KMS-11 (cell line): ENCODE measurements around the gene DNAJC15.

Source experiments
- H2AFZ ChIP-seq: fragments of 200-600 bp; sonication (generic); 2 replicates; pipeline ENCODE4 v1.6.1; 2016; ENCODE audit warnings: antibody characterized with exemption, mixed run types, low read depth
- H3K27ac ChIP-seq: fragments of 200-600 bp; sonication (generic); 2 replicates; pipeline ENCODE4 v1.6.1; 2016; ENCODE audit warnings: mild to moderate bottlenecking, mixed run types
- H3K27me3 ChIP-seq: fragments of 200-600 bp; sonication (generic); 2 replicates; pipeline ENCODE4 v1.6.1; 2017; ENCODE audit warnings: mild to moderate bottlenecking, low read depth, mixed run types, moderate library complexity; ENCODE audit not compliant: insufficient read depth
- H3K36me3 ChIP-seq: fragments of 200-600 bp; sonication (generic); 2 replicates; pipeline ENCODE4 v1.6.1; 2017; ENCODE audit warnings: mild to moderate bottlenecking, mixed run types; ENCODE audit not compliant: insufficient read depth
- H3K4me1 ChIP-seq: fragments of 200-600 bp; sonication (generic); 2 replicates; pipeline ENCODE4 v1.6.1; 2016; ENCODE audit warnings: mild to moderate bottlenecking, low read depth, mixed run types; ENCODE audit not compliant: poor library complexity, severe bottlenecking
- H3K4me2 ChIP-seq: fragments of 200-600 bp; sonication (generic); 2 replicates; pipeline ENCODE4 v1.7.0; 2016; ENCODE audit warnings: mild to moderate bottlenecking, mixed run types
- H3K4me3 ChIP-seq: fragments of 200-600 bp; sonication (generic); IDR thresholded peaks from 2 replicates; pipeline ENCODE4 v1.6.1; 2017; ENCODE audit warnings: low read depth, low read length, mixed read lengths; ENCODE audit not compliant: insufficient read depth
- H3K79me2 ChIP-seq: fragments of 200-600 bp; sonication (generic); 2 replicates; pipeline ENCODE4 v1.6.1; 2016; ENCODE audit warnings: low read depth, mixed run types; ENCODE audit not compliant: insufficient read depth
- H3K9ac ChIP-seq: fragments of 200-600 bp; sonication (generic); 2 replicates; pipeline ENCODE4 v1.6.1; 2016; ENCODE audit warnings: mild to moderate bottlenecking, mixed run types
- H4K20me1 ChIP-seq: fragments of 200-600 bp; sonication (generic); 2 replicates; pipeline ENCODE4 v1.6.1; 2016; ENCODE audit warnings: mild to moderate bottlenecking, mixed run types; ENCODE audit not compliant: insufficient read depth
- TF ChIP-seq, protein P1 (sequence below): fragments of 200-600 bp; sonication (generic); conservative IDR thresholded peaks from 2 replicates; pipeline ENCODE4 v1.6.1; 2017; ENCODE audit warnings: low read depth, mild to moderate bottlenecking, antibody characterized with exemption, low read length, moderate library complexity, mixed read lengths

The DNAJC15 gene

DNA sequence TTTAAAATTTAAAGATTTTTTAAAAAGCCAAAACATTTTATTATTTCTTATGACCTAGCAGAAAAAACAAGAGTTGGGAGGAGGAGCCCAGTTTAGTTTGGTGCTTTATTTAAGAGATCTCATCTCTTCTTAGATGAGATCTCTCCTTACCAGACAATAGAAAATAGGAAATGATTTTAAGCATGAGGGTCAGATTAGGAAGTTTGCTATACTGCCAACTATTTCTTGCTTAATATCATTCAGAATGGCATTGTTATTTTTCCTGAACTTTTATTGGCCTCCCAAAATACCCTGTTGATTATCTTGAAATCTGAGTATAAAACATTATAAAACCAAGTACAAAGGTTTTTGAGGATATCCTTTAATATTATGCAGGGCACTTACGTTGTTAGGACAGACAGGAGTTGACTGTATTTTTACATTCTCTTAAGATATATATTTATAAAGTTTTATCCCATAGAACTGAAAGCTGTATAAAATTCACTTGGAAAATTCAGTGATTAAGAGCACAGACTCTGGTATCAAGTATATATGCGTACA lies 56.1 kb downstream of the DNAJC15 start:
- Histone ChIP-seq H2AFZ (no peak overlapping the region), H3K4me2 (no peak overlapping the region), H3K79me2 (no peaks in the 10 kb centered on the region), H3K9ac (no peak overlapping the region), H4K20me1 (no peaks in the 10 kb centered on the region), H3K36me3 (no peaks in the 10 kb centered on the region), H3K27ac (no peak overlapping the region), H3K4me1 (peaks cover 21% of the 10 kb centered on the region), H3K4me3 (no peak overlapping the region), H3K27me3 (no peaks in the 10 kb centered on the region)
- TF ChIP-seq, protein P1, sequence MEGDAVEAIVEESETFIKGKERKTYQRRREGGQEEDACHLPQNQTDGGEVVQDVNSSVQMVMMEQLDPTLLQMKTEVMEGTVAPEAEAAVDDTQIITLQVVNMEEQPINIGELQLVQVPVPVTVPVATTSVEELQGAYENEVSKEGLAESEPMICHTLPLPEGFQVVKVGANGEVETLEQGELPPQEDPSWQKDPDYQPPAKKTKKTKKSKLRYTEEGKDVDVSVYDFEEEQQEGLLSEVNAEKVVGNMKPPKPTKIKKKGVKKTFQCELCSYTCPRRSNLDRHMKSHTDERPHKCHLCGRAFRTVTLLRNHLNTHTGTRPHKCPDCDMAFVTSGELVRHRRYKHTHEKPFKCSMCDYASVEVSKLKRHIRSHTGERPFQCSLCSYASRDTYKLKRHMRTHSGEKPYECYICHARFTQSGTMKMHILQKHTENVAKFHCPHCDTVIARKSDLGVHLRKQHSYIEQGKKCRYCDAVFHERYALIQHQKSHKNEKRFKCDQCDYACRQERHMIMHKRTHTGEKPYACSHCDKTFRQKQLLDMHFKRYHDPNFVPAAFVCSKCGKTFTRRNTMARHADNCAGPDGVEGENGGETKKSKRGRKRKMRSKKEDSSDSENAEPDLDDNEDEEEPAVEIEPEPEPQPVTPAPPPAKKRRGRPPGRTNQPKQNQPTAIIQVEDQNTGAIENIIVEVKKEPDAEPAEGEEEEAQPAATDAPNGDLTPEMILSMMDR = no peak

DNA sequence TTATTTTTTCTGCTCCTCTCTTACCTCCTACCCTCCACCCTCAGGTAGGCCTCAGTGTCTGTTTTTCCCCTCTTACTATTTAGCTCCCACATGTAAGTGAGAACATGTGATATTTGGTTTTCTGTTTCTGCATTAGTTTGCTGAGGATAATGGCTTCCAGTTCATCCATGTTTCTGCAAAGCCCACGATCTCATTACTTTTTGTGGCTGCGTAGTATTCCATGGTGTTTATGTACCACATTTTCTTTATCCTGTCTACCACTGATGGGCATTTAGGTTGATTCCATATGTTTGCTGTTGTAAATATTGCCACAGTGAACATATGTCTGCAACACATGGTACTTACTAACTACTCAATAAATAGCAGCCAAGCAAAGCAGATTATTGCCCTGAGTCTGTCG lies 56.8 kb downstream of the DNAJC15 start:
- Histone ChIP-seq H3K4me1 (peaks cover 14% of the 10 kb centered on the region), H4K20me1 (no peaks in the 10 kb centered on the region), H2AFZ (no peak overlapping the region), H3K4me3 (no peak overlapping the region), H3K9ac (no peak overlapping the region), H3K27ac (no peak overlapping the region), H3K4me2 (no peak overlapping the region), H3K27me3 (no peaks in the 10 kb centered on the region), H3K79me2 (no peaks in the 10 kb centered on the region), H3K36me3 (no peaks in the 10 kb centered on the region)
- TF ChIP-seq, protein P1 = no peak

DNA sequence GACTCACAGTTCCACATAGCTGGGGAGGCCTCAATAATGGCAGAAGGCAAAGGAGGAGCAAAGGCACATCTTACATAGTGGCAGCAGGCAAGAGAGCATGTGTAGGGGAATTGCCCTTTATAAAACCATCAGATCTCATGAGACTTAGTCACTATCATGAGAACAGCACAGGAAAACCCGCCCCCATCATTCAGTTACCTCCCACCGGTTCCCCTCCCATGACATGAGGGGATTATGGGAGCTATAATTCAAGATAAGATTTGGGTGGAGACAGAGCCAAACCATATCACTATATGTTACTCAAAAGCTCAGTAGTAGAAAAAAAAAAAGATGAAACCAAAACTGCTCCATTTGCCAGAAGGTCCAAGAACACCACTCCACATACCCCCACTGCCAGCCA lies 58.5 kb downstream of the DNAJC15 start:
- Histone ChIP-seq H3K4me1 (no peaks in the 10 kb centered on the region), H3K36me3 (no peaks in the 10 kb centered on the region), H4K20me1 (no peaks in the 10 kb centered on the region), H3K4me2 (no peak overlapping the region), H3K9ac (no peak overlapping the region), H2AFZ (no peak overlapping the region), H3K79me2 (no peaks in the 10 kb centered on the region), H3K27ac (no peak overlapping the region), H3K4me3 (no peak overlapping the region), H3K27me3 (no peaks in the 10 kb centered on the region)
- TF ChIP-seq, protein P1 = no peak

DNA sequence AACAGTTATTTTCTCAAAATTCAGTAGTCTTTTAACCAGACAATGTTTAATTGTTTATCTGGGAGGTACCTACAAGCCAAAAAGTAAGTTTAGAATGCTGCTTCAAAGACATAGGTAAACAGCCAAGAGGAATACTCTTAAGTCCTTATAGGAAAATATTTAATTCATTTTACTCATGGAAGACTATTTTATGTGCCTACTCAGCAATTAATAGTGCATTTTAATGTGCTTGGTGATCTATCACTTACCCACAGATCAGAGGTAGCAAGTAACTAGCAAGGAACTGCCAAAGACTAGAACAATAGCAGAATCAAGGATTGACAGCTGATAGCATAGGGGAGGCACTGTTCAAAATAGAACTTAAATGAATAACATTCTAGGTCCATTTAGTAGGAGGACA lies 60.4 kb downstream of the DNAJC15 start:
- H3K4me2 ChIP-seq = no peak overlapping the region
- H4K20me1 ChIP-seq = no peaks in the 10 kb centered on the region
- TF ChIP-seq, protein P1 = no peak
- no peaks in the 10 kb centered on the region for H3K79me2 ChIP-seq
- no peak overlapping the region for H2AFZ ChIP-seq
- no peak overlapping the region for H3K27ac ChIP-seq
- H3K36me3 ChIP-seq = no peaks in the 10 kb centered on the region
- no peaks in the 10 kb centered on the region for H3K4me1 ChIP-seq
- no peaks in the 10 kb centered on the region for H3K27me3 ChIP-seq
- no peak overlapping the region for H3K9ac ChIP-seq
- H3K4me3 ChIP-seq = no peak overlapping the region
